NCI-H82 treated with DMSO at 0.1 percent for 48 hours (cell line): Measurements from ENCODE around the gene OGFOD2.

Source experiments
- DNase-seq: peaks from one replicate; lab custom pipeline; 2025; ENCODE audit not compliant: unreplicated experiment; lab: John Stamatoyannopoulos, UW

The OGFOD2 gene

GRCh38 chr12:122988036-122988435, 13.0 kb downstream of the OGFOD2 start:
- no peak for DNase-seq

- no peak for DNase-seq
These were observed 13.7 kb downstream of the OGFOD2 start for GRCh38 chr12:122988612-122989212.

- DNase-seq = no peak
These were observed 14.3 kb downstream of the OGFOD2 start for GRCh38 chr12:122989225-122989839.

- DNase-seq = no peak
These were observed 14.9 kb downstream of the OGFOD2 start for GRCh38 chr12:122989874-122990419.

GRCh38 chr12:122990561-122990960, 15.5 kb downstream of the OGFOD2 start:
- no peak for DNase-seq

GRCh38 chr12:122990961-122991622, 16.0 kb downstream of the OGFOD2 start:
- DNase-seq = no peak

- no peak for DNase-seq
These were observed 16.7 kb downstream of the OGFOD2 start for GRCh38 chr12:122991623-122992275.

GRCh38 chr12:122992386-122992785, 17.3 kb downstream of the OGFOD2 start:
- DNase-seq = no peak

GRCh38 chr12:122994140-122994675, 19.2 kb downstream of the OGFOD2 start:
- DNase-seq = no peak

GRCh38 chr12:122994781-122995502, 19.9 kb downstream of the OGFOD2 start:
- no peak for DNase-seq

- no peak for DNase-seq
These were observed 20.6 kb downstream of the OGFOD2 start for GRCh38 chr12:122995503-122996187.

GRCh38 chr12:122996188-122996601, 21.2 kb downstream of the OGFOD2 start:
- DNase-seq = no peak

- no peak for DNase-seq
These were observed 21.7 kb downstream of the OGFOD2 start for GRCh38 chr12:122996621-122997342.

GRCh38 chr12:122997343-122998250, 22.6 kb downstream of the OGFOD2 start:
- DNase-seq = no peak

GRCh38 chr12:122998316-122998715, 23.3 kb downstream of the OGFOD2 start:
- no peak for DNase-seq

- no peak for DNase-seq
These were observed 24.3 kb downstream of the OGFOD2 start for GRCh38 chr12:122999196-122999946.

- no peak for DNase-seq
These were observed 25.0 kb downstream of the OGFOD2 start for GRCh38 chr12:122999986-123000420.

GRCh38 chr12:123000578-123000977, 25.5 kb downstream of the OGFOD2 start:
- DNase-seq = no peak
